Fibroblast of lung (primary cell): ENCODE results near the gene HK2. TPM values are rescaled to one million over a fixed set of nuclear protein-coding genes. Genes with fewer than 3 reads are reported as not detected.

Experiments used
- DNase-seq, 2 donors: peaks; one replicate each; pipeline versions ENCODE4 v3.0.0 to v3.0.0-alpha.2; 2010; ENCODE audit warnings: low read depth in 2 of 2
- H2AFZ ChIP-seq: 2 replicates; pipeline ENCODE4 v1.5.1; 2012; ENCODE audit warnings: low read length, control low read depth, inconsistent platforms
- H3K27ac ChIP-seq: 2 replicates; pipeline ENCODE4 v1.5.1; 2011; ENCODE audit warnings: low read length, control low read depth; ENCODE audit not compliant: insufficient read depth
- H3K27me3 ChIP-seq: 2 replicates; pipeline ENCODE4 v1.5.1; 2011; ENCODE audit warnings: mild to moderate bottlenecking, low read length; ENCODE audit not compliant: control insufficient read depth, insufficient read depth
- H3K36me3 ChIP-seq: 2 replicates; pipeline ENCODE4 v1.5.1; 2011; ENCODE audit warnings: low read length; ENCODE audit not compliant: control insufficient read depth, insufficient read depth
- H3K4me1 ChIP-seq: 2 replicates; pipeline ENCODE4 v1.5.1; 2011; ENCODE audit warnings: low read length; ENCODE audit not compliant: control insufficient read depth, insufficient read depth; ENCODE audit errors: extremely low read depth
- H3K4me2 ChIP-seq: 2 replicates; pipeline ENCODE4 v1.5.1; 2011; ENCODE audit warnings: low read length, control low read depth; ENCODE audit not compliant: insufficient read depth; ENCODE audit errors: extremely low read depth
- H3K4me3 ChIP-seq, 4 experiments: fragments of 200-600 bp in 1 of 4; sonication (generic) in 1 of 4; replicated peaks in 1 of 4; 2 replicates each; pipeline ENCODE4 v1.5.1; 2011 to 2016; ENCODE audit warnings: low read length in 4 of 4, low read depth in 3 of 4, mild to moderate bottlenecking in 3 of 4, control low read depth in 2 of 4, inconsistent platforms in 1 of 4, mixed read lengths in 1 of 4; ENCODE audit not compliant: insufficient read depth in 1 of 4; ENCODE audit errors: control extremely low read depth in 1 of 4
- H3K79me2 ChIP-seq: 2 replicates; pipeline ENCODE4 v1.5.1; 2012; ENCODE audit warnings: mild to moderate bottlenecking, low read length, inconsistent platforms; ENCODE audit not compliant: control insufficient read depth, insufficient read depth
- H3K9ac ChIP-seq: 2 replicates; pipeline ENCODE4 v1.5.1; 2011; ENCODE audit warnings: mild to moderate bottlenecking, low read length, control low read depth; ENCODE audit not compliant: insufficient read depth
- H3K9me3 ChIP-seq: 2 replicates; pipeline ENCODE4 v1.5.1; 2012; ENCODE audit warnings: low read depth, low read length; ENCODE audit not compliant: control insufficient read depth, insufficient read depth
- H4K20me1 ChIP-seq: 2 replicates; pipeline ENCODE4 v1.5.1; 2011; ENCODE audit warnings: low read length; ENCODE audit not compliant: control insufficient read depth, insufficient read depth; ENCODE audit errors: extremely low read depth
- CTCF ChIP-seq, 2 donors: IDR thresholded peaks in 1 of 2; conservative IDR thresholded peaks in 1 of 2; 1 replicate in 1 of 2; 2 replicates in 1 of 2; pipeline ENCODE4 v1.5.1; 2011 to 2012; ENCODE audit warnings: low read length in 2 of 2, control low read depth in 1 of 2, inconsistent platforms in 1 of 2, low read depth in 1 of 2, mild to moderate bottlenecking in 1 of 2
- EZH2 ChIP-seq: IDR thresholded peaks from 2 replicates; pipeline ENCODE4 v1.5.1; 2012; ENCODE audit warnings: low read length, control low read depth, mild to moderate bottlenecking; ENCODE audit errors: missing control alignments
- polyA plus RNA-seq, 2 donors: library from polyadenylated mRNA; depleted of rRNA in 1 of 2; stranded (reverse) in 1 of 2; unstranded in 1 of 2; fragments of >200 nt; gene quantifications; 2 replicates each; pipeline ENCODE4 v1.2.1, GENCODE V29; 2011 to 2012; ENCODE audit warnings: missing spikeins in 1 of 2
- total RNA-seq: library from RNA; depleted of rRNA; stranded (reverse); fragments of >200 nt; gene quantifications from 2 replicates; pipeline ENCODE4 v1.2.1, GENCODE V29; 2014

The HK2 gene
- total and polyA plus RNA-seq, 2 donors (not counting 1 experiment from before 2014, with no cell fraction given): 15.7 to 19.3 TPM

GRCh38 chr2:74847070-74847858 lies 13.3 kb downstream of the HK2 start:
- TF ChIP-seq EZH2: no peak
- TF ChIP-seq CTCF (conservative IDR thresholded peaks at IDR 0.05 in 1 of 2, IDR thresholded peaks at IDR 0.05 in 1 of 2; ENCODE audit: low read depth in 1 of 2, low read length in 2 of 2): no peak
- H3K27ac ChIP-seq: no peak overlapping the region
- H3K4me3 ChIP-seq: no peak overlapping the region
- peaks cover 39% of the 10 kb centered on the region for H3K79me2 ChIP-seq
- H3K4me1 ChIP-seq: peaks cover 60% of the 10 kb centered on the region
- H3K4me2 ChIP-seq: no peak overlapping the region
- no peak overlapping the region for H3K9ac ChIP-seq
- no peaks in the 10 kb centered on the region for H3K9me3 ChIP-seq
- no peak overlapping the region for H2AFZ ChIP-seq
- DNase-seq: no peak
- H4K20me1 ChIP-seq: no peaks in the 10 kb centered on the region
- no peaks in the 10 kb centered on the region for H3K36me3 ChIP-seq
- no peaks in the 10 kb centered on the region for H3K27me3 ChIP-seq

- H3K4me1 ChIP-seq: peaks cover 43% of the 10 kb centered on the region
- no peaks in the 10 kb centered on the region for H4K20me1 ChIP-seq
- no peak overlapping the region for H3K27ac ChIP-seq
- no peak overlapping the region for H3K9ac ChIP-seq
- no peaks in the 10 kb centered on the region for H3K9me3 ChIP-seq
- H2AFZ ChIP-seq: no peak overlapping the region
- H3K4me3 ChIP-seq: no peak overlapping the region
- H3K27me3 ChIP-seq: no peaks in the 10 kb centered on the region
- peaks cover 30% of the 10 kb centered on the region for H3K79me2 ChIP-seq
- no peak overlapping the region for H3K4me2 ChIP-seq
- H3K36me3 ChIP-seq: no peaks in the 10 kb centered on the region
- TF ChIP-seq EZH2 (no peak), CTCF (conservative IDR thresholded peaks at IDR 0.05 in 1 of 2, IDR thresholded peaks at IDR 0.05 in 1 of 2; ENCODE audit: low read depth in 1 of 2, low read length in 2 of 2) (no peak)
- peak in 1 of 2 donors; percentile 33 for DNase-seq
These were observed 15.4 kb downstream of the HK2 start for GRCh38 chr2:74849228-74849892.

- Histone ChIP-seq H4K20me1 (no peaks in the 10 kb centered on the region), H3K79me2 (peaks cover 24% of the 10 kb centered on the region), H2AFZ (no peak overlapping the region), H3K4me1 (peaks cover 32% of the 10 kb centered on the region), H3K9me3 (no peaks in the 10 kb centered on the region), H3K4me2 (no peak overlapping the region), H3K36me3 (peaks cover 2% of the 10 kb centered on the region), H3K27me3 (no peaks in the 10 kb centered on the region), H3K9ac (no peak overlapping the region), H3K27ac (peak overlapping the region; percentile 14), H3K4me3 (no peak overlapping the region)
- DNase-seq: peak in 1 of 2 donors; percentile 48
- TF ChIP-seq CTCF (conservative IDR thresholded peaks at IDR 0.05 in 1 of 2, IDR thresholded peaks at IDR 0.05 in 1 of 2; ENCODE audit: low read depth in 1 of 2, low read length in 2 of 2) (no peak), EZH2 (no peak)
These were observed 16.7 kb downstream of the HK2 start for GRCh38 chr2:74850496-74851190.
